Stimulated activated CD4-positive, alpha-beta T cell treated with anti-CD3 and anti-CD28 coated beads, Interleukin-15, amount 100 ng/mL, for 48 hours (primary cell): ENCODE results near the gene KLHL8.
"Not testable (repeated sequence)": the region's sequence is repeated elsewhere in the genome, so short reads cannot be mapped to it uniquely, and the experiment has no call there.

Experiments used
- DNase-seq, 2 donors: peaks; one replicate each; pipeline ENCODE4 v3.0.0-alpha.2; 2020; ENCODE audit warnings: low read depth in 2 of 2

The KLHL8 gene

DNA sequence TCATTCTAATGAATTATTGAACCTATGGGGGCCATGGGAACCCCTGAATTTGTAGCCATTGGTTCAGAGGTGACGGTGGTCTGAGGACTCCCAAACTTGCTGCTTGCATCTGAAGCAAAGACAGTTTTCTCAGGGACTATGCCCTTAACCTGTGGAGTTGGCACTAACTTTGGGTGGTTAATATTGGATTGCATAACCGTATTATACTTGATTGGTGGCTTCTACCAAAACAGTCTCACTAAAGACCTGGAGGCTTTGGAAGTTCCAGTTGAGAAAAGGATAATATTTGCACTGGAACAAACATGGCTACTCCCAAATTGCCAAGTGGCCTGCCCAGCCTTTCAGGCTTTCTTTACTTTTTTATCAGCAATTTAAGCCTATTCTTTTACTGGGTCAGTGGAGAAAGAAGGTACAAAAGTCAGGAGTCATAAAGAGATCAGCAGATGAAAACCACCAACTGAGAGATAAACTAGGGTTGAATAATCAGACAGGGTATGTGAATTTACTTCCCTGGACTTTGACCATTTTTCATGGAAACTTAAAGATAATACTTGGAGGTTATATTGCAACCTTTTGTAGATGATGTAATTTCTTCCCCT lies 7.9 kb upstream of the KLHL8 start:
- no peak for DNase-seq

DNA sequence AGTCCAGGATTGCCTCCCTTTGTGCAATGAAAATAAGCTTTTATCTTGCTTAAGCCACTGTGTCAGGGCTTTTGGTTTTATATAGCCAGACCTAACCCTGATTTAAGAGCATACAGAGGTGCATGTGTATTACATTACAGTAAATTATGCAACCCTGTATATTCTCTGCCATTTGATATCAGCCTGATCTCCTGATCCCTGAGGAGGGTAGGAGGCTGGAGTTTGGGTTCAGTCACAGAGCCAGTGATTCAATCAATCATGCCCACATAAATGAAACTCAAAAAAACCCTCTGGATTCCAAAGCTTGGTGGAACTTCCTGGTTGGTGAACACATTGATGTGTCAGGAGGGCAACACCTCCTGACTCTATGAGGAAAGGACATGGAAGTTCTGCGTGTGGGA lies 7.3 kb upstream of the KLHL8 start:
- no peak for DNase-seq

DNA sequence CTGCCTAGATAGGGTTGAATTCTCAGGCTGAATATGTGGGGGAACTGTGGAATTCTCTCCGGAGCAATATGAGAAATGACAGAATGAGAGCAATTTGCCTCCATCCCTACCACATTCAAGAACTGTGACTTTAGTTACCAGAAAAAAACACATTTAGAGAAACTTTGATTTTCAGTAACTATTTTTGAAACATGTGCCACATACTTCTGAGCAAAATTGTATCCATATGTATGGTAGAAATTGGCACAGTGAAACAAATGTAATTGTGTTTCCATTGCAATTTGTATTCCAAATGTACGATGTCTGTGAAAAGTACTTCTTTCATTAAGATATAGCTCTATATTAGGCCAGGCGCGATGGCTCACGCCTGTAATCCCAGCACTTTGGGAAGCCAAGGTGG lies 5.5 kb upstream of the KLHL8 start:
- no peak for DNase-seq

DNA sequence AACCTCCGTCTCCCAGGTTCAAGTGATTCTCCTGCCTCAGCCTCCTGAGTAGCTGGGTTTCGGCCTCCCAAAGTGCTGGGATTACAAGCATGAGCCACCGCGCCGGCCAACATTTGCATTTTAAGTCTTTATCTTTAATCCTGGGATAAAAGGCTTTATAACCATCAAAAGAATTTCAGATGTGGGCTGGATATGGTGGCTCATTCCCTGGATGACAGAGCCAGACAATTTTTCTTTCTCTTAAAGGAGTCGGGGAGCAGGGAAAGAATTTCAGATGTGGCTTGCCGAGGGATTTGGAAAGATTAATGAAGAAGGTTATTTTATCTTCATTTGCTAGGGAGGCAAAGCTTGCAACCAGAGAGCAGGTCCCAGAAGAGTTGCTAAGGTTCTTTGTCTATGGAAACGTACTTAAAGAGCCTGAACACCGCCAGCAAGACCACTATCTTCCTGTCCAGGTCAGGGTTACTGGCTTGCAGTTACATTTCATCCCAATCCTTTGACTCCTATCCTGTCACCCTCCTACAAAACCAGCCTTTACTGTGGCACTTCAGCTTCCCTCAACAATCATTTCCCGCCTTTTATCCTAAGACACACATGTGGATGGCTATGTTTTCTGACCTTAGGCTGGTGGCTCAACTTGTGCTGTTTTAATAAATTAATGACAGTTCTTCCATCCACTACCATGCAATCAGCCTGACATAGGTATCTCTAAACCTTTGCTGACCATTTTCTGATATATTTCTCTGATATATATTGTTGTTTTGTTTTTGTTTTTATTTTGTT lies 3.9 kb upstream of the KLHL8 start:
- no peak for DNase-seq

DNA sequence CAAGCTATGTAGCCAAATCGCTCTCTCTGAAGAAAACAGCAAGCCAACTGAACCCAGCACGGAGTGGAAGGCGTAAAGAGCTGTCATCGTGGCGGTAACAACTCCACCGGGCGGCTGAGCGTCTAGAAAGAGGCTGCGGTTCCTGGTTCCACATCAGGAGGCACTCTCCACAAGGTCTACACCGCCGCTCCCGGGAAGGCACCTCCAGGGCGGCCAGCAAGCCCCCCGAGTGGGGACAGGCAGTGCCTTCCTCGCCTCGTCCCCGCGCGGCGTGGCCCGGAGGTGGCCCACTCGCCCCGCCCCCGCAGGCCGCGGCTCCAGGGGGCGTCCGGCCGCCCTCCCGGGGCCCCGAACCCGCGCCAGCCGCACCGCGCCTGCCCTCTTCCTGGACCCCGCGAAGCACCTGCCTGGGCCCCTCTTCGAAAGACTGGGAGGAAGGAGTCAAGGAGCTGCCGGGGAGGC lies 755 bp downstream of the KLHL8 start:
- peak; percentile 27 to 38 for DNase-seq

DNA sequence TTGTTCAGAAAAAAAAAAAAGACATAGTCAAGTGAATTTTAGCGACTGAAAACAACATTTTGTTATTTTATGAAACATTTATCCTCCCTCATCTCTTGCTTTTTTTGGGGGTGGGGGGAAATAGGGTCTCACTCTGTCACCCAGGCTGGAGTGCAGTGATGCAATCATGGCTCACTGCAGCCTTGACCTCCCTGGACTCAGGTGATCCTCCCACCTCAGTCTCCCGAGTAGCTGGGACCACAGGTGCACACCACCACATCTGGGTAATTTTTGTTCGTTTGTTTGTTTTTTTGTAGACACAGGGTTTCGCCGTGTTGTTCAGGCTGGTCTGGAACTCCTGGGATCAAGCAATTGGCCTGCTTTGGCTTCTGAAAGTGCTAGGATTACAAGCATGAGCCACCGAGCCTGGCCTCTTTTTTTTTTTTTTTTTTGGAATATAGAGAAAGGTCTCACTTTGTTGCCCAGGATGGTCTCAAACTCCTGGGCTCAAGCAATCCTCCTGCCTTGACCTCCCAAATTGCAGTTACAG lies 3.1 kb downstream of the KLHL8 start:
- DNase-seq = not testable (repeated sequence)

DNA sequence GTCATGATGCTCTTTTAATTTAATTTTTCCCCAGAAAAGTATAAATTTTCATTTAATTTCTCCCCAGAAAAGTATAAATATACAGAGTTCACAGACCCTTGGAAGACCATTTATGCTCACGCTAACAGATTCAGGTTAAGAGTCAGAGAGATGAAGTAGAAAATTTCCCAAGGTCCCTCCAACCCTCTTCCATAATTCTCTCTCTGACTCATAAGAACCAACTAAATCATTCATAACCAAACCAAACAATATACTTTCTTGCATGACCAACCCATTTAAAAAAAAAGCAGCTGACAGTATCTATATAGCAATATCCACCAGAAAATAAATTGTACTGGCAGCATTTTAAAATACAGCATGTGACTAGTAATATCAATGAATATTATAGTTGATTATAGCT lies 3.9 kb downstream of the KLHL8 start:
- no peak for DNase-seq

DNA sequence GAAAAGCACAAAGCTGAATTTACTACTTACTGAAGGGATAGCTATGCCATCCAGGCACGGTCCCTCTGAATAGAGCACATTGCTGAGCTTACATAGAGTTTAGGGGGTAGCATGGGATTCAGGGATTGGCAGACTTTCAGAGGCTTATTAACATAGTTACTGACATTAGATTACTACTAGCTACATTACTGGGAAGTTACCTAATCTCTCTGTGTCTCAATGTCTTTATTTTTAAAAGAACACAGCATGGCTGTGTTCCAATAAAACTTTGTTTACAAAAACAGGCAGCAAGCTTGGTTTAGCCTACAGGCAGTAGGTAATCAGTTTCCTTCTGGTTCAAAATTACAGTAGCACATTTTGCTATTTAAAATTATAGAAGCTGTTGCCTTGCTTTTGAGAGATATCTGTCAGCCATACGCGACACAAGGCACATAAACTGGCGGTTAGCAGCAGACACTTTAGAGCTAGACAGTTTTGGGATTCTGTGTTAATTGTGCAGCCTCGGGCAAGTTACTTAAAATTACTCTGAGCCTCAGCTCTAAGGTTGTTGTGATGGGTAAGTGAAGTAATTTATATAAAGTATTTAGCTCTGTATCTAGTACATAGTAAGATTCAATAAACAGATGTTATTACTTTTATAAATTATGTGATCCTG lies 6.9 kb downstream of the KLHL8 start:
- no peak for DNase-seq

DNA sequence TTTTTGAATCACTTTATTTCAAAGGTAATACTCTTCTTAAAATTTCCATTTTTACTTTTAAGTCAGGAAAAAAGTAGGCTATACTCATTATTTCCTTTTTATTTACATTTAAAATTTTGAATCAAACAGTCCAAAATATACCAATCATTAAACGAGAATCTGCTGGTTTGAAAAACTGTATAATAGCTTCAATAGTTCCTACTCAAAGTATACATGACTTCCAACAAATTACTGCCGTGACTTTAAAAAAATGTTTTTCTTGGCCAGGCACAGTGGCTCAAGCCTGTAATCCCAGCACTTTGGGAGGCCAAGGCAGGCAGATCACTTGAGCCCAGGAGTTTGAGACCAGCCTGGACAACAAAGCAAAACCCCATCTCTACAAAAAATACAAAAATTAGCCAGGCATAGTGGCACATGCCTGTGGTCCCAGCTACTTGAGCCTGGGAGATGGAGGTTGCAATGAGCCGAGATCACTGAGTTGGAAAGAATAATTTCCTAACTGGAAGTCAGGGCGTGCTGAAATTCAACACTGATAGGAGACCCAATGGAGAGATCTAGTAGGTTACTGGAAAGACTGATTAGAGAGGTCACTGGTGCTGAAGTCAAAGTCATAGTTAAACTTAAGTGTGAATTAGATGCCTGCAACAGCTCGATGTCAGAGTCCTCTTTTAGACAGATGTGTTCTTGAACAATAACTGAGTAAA lies 9.0 kb downstream of the KLHL8 start:
- no peak for DNase-seq

DNA sequence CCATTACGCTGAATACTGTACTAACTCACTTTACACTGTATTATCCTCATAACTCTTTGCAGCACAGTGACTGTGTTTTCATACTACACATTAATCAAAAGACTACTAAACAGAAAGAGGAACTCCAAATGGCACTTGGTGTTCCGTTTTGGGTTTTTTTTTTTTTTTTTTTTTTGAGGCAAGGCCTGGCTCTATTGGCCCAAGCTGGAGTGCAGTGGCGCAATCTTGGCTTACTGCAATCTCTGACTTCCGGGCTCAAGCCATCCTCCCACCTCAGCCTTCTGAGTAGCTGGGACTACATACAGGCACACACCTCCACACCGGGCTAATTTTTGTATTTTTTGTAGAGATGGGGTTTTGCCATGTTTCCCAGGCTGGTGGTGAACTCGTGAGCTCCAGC lies 10.7 kb downstream of the KLHL8 start:
- no peak for DNase-seq

DNA sequence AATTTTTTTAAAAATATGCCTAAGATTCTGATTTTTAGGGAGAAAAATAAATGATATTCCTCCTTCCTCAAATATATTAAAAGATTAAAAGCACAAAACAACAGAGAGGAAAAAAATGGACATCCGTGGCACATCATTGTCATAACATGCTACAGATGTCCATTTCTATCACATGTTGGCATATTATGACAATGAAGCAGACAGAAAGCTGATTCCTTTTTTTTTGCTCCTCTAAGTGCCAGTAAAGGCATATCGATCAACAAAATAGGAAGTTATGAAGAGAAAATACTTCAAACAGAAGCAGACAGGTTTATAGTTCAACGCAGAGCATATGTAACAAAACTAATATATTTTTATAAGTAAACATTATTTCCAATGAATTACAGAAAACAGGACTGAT lies 11.2 kb downstream of the KLHL8 start:
- no peak for DNase-seq

DNA sequence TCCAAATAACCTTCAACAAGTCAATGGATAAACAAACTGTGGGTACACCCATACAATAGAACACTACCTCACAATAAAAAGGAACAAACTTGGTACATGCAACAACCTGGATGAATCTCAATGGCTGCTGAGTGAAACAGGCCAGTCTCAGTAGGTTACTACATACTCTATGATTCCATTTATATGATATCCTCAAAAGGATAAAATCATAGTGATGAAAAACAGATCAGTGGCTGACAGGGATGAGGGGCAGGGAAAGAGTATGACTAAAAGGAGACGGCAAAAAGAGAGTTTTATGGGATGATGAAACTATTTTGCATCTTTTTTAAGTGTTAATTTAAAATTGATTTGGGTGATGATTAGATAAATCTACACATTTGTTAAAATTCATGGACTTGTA lies 15.9 kb downstream of the KLHL8 start:
- no peak for DNase-seq

DNA sequence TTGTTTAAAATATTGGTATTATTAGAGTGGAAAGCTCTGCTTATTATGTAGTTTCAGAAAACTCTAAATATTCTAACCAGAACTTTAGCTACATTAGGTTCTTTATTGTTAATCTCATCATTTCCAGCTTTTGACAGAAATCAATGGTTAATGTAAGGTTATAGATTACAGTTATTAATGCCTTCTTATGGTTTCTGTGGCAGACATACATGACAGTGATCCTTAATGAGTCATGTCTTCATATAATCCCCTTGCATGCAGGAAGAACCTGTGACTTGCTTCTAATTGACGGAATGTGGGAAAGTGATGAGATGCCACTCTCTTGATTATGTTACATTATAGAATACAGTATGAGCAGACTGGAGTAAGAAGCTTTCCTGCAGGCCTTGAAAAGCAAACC lies 23.5 kb downstream of the KLHL8 start:
- DNase-seq = no peak

DNA sequence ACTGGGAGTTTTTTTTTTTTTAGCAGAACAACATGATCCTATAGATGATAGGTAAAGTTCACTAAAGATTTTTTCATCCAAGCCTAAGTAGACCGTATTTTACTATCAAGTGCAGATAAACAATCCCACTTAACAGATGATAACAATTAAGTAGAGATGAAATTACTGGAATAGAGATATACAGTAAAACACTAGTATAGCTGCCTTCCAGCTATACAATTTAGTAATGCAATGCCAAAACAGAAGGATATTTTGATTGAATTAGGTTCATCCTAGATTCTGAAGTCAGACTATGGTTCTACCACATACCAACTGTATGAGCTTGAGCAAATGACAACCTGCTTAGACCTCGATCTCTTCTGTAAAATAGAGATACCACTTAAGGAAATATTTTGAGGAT lies 24.3 kb downstream of the KLHL8 start:
- no peak for DNase-seq

DNA sequence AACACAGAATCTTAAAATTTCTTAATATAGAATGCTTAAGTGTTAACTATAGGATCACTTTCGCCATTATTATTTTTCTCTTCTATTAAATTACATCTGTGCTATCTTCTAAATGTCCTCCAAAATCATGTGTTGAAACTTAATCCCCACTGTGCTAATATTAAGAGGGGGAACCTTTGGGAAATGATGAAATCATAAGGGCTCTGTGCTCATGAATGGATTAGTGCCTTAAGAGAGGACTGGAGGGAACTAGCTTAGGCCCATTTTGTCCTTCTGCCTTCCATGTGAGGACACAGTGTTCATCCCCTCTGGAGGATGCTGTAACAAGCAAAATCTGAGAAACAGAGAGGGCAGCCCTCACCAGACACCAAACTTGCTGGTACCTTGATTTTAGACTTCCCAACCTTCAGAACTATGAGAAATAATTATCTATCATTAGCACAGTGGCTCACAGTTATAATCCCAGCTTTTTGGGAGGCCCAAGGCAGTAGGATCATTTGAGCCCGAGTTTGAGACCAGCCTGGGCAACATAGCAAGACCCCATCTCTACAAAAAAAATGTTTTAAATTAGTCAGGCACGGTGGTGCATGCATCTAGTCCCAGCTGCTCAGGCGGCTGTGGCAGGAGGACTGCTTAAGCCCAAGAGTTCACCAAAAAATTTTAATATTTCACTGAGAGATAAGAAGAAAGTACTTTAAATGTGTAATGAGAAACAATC lies 26.3 kb downstream of the KLHL8 start:
- no peak for DNase-seq

DNA sequence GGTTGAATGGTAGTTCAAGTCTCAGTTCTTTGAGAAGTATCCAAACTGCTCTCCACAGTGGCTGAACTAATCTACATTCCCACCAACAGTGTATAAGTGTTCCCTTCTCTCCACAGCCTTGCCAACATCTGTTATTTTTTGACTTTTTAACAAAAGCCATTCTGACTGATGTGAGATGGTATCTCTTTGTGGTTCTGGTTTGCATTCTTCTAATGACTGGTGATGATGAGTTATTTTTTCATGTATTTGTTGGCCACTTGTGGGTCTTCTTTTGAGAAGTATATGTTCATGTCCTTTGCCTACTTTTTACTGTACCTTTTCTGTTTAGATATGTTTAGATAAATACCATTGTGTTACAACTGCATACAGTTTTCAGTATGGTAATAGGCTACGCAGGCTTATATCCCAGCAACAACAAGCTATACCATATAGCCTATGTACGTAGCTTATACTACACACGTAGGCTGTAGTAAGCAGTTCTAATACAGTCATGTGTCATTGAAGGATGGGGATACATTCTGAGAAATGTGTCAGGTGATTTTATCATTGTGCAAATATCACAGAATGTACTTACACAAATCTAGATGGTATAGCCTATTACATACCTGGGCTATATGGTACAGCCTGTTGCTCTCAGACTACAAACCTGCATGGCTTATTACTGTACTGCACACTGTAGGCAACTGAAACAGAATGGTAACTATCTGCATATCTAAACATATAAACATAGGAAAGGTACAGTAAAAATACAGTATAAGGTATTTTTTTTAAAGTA lies 28.1 kb downstream of the KLHL8 start:
- DNase-seq = no peak

DNA sequence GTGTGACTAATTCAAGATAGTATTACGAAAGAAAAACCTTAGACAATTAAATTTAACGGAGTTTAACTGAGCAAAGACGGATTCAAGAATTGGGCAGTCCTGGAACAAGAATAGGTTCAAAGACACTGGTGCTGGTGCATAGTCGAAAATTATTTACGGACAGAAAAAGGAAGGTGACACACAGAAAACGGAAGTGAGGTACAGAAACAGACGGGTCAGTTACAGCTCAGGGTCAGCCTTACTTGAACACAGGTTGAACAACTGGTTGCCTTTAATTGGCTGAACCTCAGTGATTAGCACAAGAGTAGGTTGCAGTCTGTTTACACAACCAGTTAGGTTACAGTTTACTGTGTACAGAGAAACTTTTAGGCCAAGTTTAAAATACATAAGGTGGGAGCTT lies 31.5 kb downstream of the KLHL8 start:
- no peak for DNase-seq

DNA sequence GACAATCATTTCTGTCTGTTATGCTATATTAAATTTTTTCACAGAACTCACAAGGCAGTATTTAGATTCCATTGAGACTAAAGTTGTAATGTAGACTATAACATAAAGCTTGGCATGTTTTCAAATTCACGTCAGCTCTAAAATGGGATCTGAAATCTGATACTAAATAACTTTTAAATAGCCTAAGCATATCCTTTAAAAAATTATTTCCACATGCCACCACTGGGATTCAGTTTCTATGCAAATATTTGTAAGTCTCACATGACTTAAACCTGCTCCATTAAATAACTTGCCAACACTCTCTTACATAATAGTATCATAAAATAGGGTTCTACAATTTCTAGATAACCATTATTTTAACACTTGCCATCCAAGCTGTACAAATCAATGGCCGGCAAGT lies 32.4 kb downstream of the KLHL8 start:
- DNase-seq = no peak

DNA sequence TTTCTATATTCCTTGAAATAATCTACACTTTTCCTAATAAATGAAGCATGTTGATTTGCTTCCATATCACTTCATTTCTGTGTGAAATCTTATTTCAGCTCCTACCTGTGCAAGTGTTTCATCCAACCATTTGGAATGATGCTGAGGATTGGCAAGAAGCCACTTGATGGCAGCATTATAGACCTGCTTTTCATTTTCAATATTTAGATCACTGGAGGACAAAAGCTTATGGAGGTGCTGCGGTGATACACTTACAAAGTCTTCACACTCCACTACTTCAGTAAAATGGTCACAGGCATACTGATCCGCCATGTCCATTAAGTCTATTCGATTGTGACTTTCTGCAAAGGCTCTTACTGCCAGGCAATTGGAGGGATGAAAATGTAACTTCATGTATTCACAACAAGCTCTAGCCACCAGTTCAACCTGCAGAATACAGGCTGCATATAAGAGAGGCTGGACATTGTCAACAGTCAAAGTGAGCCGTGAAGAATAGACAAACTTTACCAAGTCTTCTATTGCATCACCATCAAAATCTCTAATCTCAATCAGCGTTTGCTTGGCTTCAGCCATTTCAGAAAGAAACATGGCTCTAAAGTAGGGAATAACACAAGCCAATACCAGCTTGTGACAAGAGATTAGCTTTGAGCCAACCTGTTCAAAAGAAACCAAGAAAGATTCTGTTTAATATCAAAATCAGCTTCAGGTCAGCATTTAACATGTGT lies 35.1 kb downstream of the KLHL8 start:
- no peak for DNase-seq

DNA sequence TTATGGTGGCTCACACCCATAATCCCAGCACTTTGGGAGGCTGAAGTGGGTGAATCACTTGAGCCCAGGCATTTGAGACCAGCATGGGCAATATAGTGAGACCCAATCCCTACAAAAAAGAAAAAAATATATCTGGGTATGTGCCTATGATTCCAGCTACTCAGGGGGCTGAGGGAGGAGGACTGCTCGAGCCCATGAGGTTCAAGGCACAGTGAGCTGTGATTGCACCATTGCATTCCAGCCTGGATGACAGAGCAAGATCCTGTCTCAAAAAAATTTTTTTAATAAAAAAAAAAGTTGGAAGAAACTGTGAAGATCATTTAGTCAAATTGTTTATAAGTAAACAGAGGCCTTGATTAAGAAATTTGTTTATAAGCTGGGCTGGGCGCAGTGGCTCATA lies 39.7 kb downstream of the KLHL8 start:
- DNase-seq = no peak
